H9 (cell line): ENCODE data around the gene GPC3. TPM values are rescaled to one million over a fixed set of nuclear protein-coding genes. Genes with fewer than 3 reads are reported as not detected.

ENCODE experiments used
- DNase-seq: peaks from one replicate; pipeline ENCODE4 v3.0.0-alpha.2; 2017
- H2AFZ ChIP-seq: one replicate; pipeline ENCODE4 v1.6.1; 2013; ENCODE audit warnings: mild to moderate bottlenecking, low read length, control low read depth, moderate library complexity
- H2AK5ac ChIP-seq: 2 replicates; pipeline ENCODE4 v1.6.1; 2013; ENCODE audit warnings: low read length, control low read depth, mixed read lengths; ENCODE audit not compliant: insufficient read length
- H2BK120ac ChIP-seq: one replicate; pipeline ENCODE4 v1.6.1; 2013; ENCODE audit warnings: low read depth, mild to moderate bottlenecking, low read length, control low read depth, inconsistent platforms; ENCODE audit not compliant: poor library complexity, severe bottlenecking
- H2BK12ac ChIP-seq: 2 replicates; pipeline ENCODE4 v1.6.1; 2013; ENCODE audit warnings: low read length, control low read depth, mixed read lengths, low read depth; ENCODE audit not compliant: insufficient read length
- H2BK15ac ChIP-seq: 2 replicates; pipeline ENCODE4 v1.6.1; 2013; ENCODE audit warnings: low read depth, low read length, control low read depth
- H2BK20ac ChIP-seq: one replicate; pipeline ENCODE4 v1.6.1; 2013; ENCODE audit warnings: low read depth, mild to moderate bottlenecking, low read length, control low read depth, inconsistent platforms; ENCODE audit not compliant: poor library complexity, severe bottlenecking
- H2BK5ac ChIP-seq: 2 replicates; pipeline ENCODE4 v1.6.1; 2013; ENCODE audit warnings: low read length, control low read depth, mixed read lengths; ENCODE audit not compliant: insufficient read length
- H3K14ac ChIP-seq: 2 replicates; pipeline ENCODE4 v1.6.1; 2013; ENCODE audit warnings: low read length, control low read depth; ENCODE audit not compliant: insufficient read depth
- H3K18ac ChIP-seq: 2 replicates; pipeline ENCODE4 v1.6.1; 2013; ENCODE audit warnings: low read depth, mild to moderate bottlenecking, mixed read lengths, low read length, control low read depth; ENCODE audit not compliant: insufficient read length
- H3K23ac ChIP-seq: 2 replicates; pipeline ENCODE4 v1.6.1; 2013; ENCODE audit warnings: low read length, control low read depth, mixed read lengths, low read depth; ENCODE audit not compliant: insufficient read length
- H3K23me2 ChIP-seq: 2 replicates; pipeline ENCODE4 v1.6.1; 2013; ENCODE audit warnings: low read depth, mild to moderate bottlenecking, mixed read lengths, low read length, control low read depth; ENCODE audit not compliant: insufficient read length, poor library complexity, severe bottlenecking
- H3K27ac ChIP-seq: 2 replicates; pipeline ENCODE4 v1.5.1; 2013; ENCODE audit warnings: low read length, control low read depth, mixed read lengths, low read depth; ENCODE audit not compliant: insufficient read length
- H3K27me3 ChIP-seq: 2 replicates; pipeline ENCODE4 v1.6.1; 2013; ENCODE audit warnings: low read length, control low read depth, inconsistent platforms; ENCODE audit not compliant: insufficient read depth
- H3K4ac ChIP-seq: 2 replicates; pipeline ENCODE4 v1.6.1; 2013; ENCODE audit warnings: low read depth, mild to moderate bottlenecking, control low read depth, inconsistent platforms, low read length, moderate library complexity
- H3K4me1 ChIP-seq: 2 replicates; pipeline ENCODE4 v1.6.1; 2013; ENCODE audit warnings: low read length, control low read depth, inconsistent platforms; ENCODE audit not compliant: insufficient read depth
- H3K4me2 ChIP-seq: 2 replicates; pipeline ENCODE4 v1.6.1; 2013; ENCODE audit warnings: low read length, control low read depth, mixed read lengths; ENCODE audit not compliant: insufficient read length, insufficient read depth
- H3K56ac ChIP-seq: 2 replicates; pipeline ENCODE4 v1.6.1; 2013; ENCODE audit warnings: low read depth, mild to moderate bottlenecking, mixed read lengths, low read length, control low read depth; ENCODE audit not compliant: insufficient read length
- H3K79me1 ChIP-seq: 2 replicates; pipeline ENCODE4 v1.6.1; 2013; ENCODE audit warnings: low read depth, mild to moderate bottlenecking, moderate library complexity, low read length, control low read depth, inconsistent platforms; ENCODE audit not compliant: insufficient read depth, poor library complexity, severe bottlenecking
- H3K79me2 ChIP-seq: 2 replicates; pipeline ENCODE4 v1.6.1; 2013; ENCODE audit warnings: low read length, control low read depth, inconsistent platforms; ENCODE audit not compliant: insufficient read depth
- H3K9ac ChIP-seq: 2 replicates; pipeline ENCODE4 v1.6.1; 2013; ENCODE audit warnings: low read length, control low read depth, mixed read lengths; ENCODE audit not compliant: insufficient read length; ENCODE audit errors: extremely low read depth
- H3K9me3 ChIP-seq: one replicate; pipeline ENCODE4 v1.6.1; 2013; ENCODE audit warnings: low read depth, low read length, inconsistent platforms; ENCODE audit not compliant: control insufficient read depth
- H3T11ph ChIP-seq: one replicate; pipeline ENCODE4 v1.6.1; 2013; ENCODE audit warnings: mild to moderate bottlenecking, low read length, control low read depth, inconsistent platforms
- H4K20me1 ChIP-seq: one replicate; pipeline ENCODE4 v1.6.1; 2013; ENCODE audit not compliant: control insufficient read depth, insufficient read length, insufficient read depth
- H4K5ac ChIP-seq: 2 replicates; pipeline ENCODE4 v1.6.1; 2013; ENCODE audit warnings: low read depth, mild to moderate bottlenecking, mixed read lengths, low read length, control low read depth; ENCODE audit not compliant: insufficient read length
- H4K8ac ChIP-seq: replicated peaks from 2 replicates; pipeline ENCODE4 v1.6.1; 2013; ENCODE audit warnings: low read length, control low read depth, mixed read lengths, low read depth; ENCODE audit not compliant: insufficient read length
- H4K91ac ChIP-seq: 2 replicates; pipeline ENCODE4 v1.6.1; 2013; ENCODE audit warnings: low read depth, mild to moderate bottlenecking, moderate library complexity, mixed read lengths, low read length, control low read depth; ENCODE audit not compliant: insufficient read length
- H3K27ac Mint-ChIP-seq, 3 experiments: 2 replicates in 2 of 3; 3 replicates in 1 of 3; pipeline ENCODE4 v1.8.0; 2020 to 2021; ENCODE audit warnings: mixed read lengths in 3 of 3, mild to moderate bottlenecking in 1 of 3, moderate library complexity in 1 of 3
- H3K27me3 Mint-ChIP-seq: 2 replicates; pipeline ENCODE4 v1.8.0; 2021; ENCODE audit warnings: low read depth, mild to moderate bottlenecking, moderate library complexity, mixed read lengths
- H3K36me3 Mint-ChIP-seq, 3 experiments: 2 replicates in 2 of 3; 3 replicates in 1 of 3; pipeline ENCODE4 v1.8.0; 2020 to 2021; ENCODE audit warnings: low read depth in 3 of 3, mixed read lengths in 3 of 3; ENCODE audit not compliant: insufficient read depth in 1 of 3
- H3K4me1 Mint-ChIP-seq, 2 experiments: 2 replicates each; pipeline ENCODE4 v1.8.0; 2020; ENCODE audit warnings: mixed read lengths in 2 of 2
- H3K4me3 Mint-ChIP-seq, 2 experiments: 2 replicates in 1 of 2; 3 replicates in 1 of 2; pipeline ENCODE4 v1.8.0; 2020 to 2021; ENCODE audit warnings: mild to moderate bottlenecking in 2 of 2, mixed read lengths in 2 of 2, moderate library complexity in 1 of 2
- H3K9me3 Mint-ChIP-seq, 2 experiments: 2 replicates in 1 of 2; 3 replicates in 1 of 2; pipeline ENCODE4 v1.8.0; 2020; ENCODE audit warnings: mild to moderate bottlenecking in 2 of 2, mixed read lengths in 2 of 2, moderate library complexity in 1 of 2
- WGBS: extraction: QIAGEN DNeasy Blood & Tissue Kit; methylation state at CpG from one replicate; pipeline ENCODE4 v1.1.7; 2013; ENCODE audit warnings: missing lambda C conversion rate, low lambda C conversion rate, mixed read lengths; ENCODE audit not compliant: insufficient read length; ENCODE audit errors: extremely low coverage; 5-methylcytosine and 5-hydroxymethylcytosine counted together
- total RNA-seq: library from RNA; stranded (reverse); gene quantifications from 2 replicates; pipeline ENCODE4 v1.2.1, GENCODE V29; 2021
- TF ChIP-seq, protein P1 (sequence below): fragments of 200-600 bp; sonication (generic); conservative IDR thresholded peaks from 3 replicates; pipeline ENCODE4 v1.8.0; 2021; ENCODE audit warnings: antibody characterized with exemption, mild to moderate bottlenecking

The GPC3 gene
- total RNA-seq, 1 experiment from 2014 or later, result 108 TPM

GRCh38 chrX:133884430-133885394, 100.7 kb downstream of the GPC3 start:
- H3K4me2 ChIP-seq, result no peak overlapping the region
- H3K23ac ChIP-seq, result no peak overlapping the region
- Mint-ChIP-seq H3K27me3 (no peaks in the 10 kb centered on the region), H3K4me3 (no peak overlapping the region), H3K9me3 (no peaks in the 10 kb centered on the region), H3K36me3 (peaks cover 0 to 4% (median 1%) of the 10 kb centered on the region in 3 experiments; a peak in 2 of 7 replicates), H3K4me1 (peaks cover 29% of the 10 kb centered on the region in 2 experiments), H3K27ac (no peak overlapping the region)
- no peak overlapping the region for H3K56ac ChIP-seq
- H2BK20ac ChIP-seq, result no peak overlapping the region
- no peak overlapping the region for H2BK15ac ChIP-seq
- WGBS, result no CpG with 5 or more reads among the region's 4 CpGs
- no peaks in the 10 kb centered on the region for H3K79me2 ChIP-seq
- H4K5ac ChIP-seq, result no peak overlapping the region
- H3K4me1 ChIP-seq, result no peaks in the 10 kb centered on the region
- no peak overlapping the region for H3T11ph ChIP-seq
- TF ChIP-seq, protein P1, sequence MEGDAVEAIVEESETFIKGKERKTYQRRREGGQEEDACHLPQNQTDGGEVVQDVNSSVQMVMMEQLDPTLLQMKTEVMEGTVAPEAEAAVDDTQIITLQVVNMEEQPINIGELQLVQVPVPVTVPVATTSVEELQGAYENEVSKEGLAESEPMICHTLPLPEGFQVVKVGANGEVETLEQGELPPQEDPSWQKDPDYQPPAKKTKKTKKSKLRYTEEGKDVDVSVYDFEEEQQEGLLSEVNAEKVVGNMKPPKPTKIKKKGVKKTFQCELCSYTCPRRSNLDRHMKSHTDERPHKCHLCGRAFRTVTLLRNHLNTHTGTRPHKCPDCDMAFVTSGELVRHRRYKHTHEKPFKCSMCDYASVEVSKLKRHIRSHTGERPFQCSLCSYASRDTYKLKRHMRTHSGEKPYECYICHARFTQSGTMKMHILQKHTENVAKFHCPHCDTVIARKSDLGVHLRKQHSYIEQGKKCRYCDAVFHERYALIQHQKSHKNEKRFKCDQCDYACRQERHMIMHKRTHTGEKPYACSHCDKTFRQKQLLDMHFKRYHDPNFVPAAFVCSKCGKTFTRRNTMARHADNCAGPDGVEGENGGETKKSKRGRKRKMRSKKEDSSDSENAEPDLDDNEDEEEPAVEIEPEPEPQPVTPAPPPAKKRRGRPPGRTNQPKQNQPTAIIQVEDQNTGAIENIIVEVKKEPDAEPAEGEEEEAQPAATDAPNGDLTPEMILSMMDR, result no peak
- H3K18ac ChIP-seq, result no peak overlapping the region
- H2BK12ac ChIP-seq, result no peak overlapping the region
- no peak overlapping the region for H4K8ac ChIP-seq
- no peak overlapping the region for H2BK5ac ChIP-seq
- H3K27ac ChIP-seq, result no peak overlapping the region
- no peak for DNase-seq
- H4K91ac ChIP-seq, result no peak overlapping the region
- no peak overlapping the region for H2AFZ ChIP-seq
- H2AK5ac ChIP-seq, result no peak overlapping the region
- no peak overlapping the region for H2BK120ac ChIP-seq
- H3K27me3 ChIP-seq, result no peaks in the 10 kb centered on the region
- H3K14ac ChIP-seq, result no peak overlapping the region
- no peaks in the 10 kb centered on the region for H3K23me2 ChIP-seq
- H4K20me1 ChIP-seq, result no peaks in the 10 kb centered on the region
- no peaks in the 10 kb centered on the region for H3K9me3 ChIP-seq
- H3K4ac ChIP-seq, result no peak overlapping the region
- no peaks in the 10 kb centered on the region for H3K79me1 ChIP-seq
- no peak overlapping the region for H3K9ac ChIP-seq
